HCT116 (cell line): ENCODE results near the gene TMIGD3. TPM values are rescaled to one million over a fixed set of nuclear protein-coding genes. Genes with fewer than 3 reads are reported as not detected.

ENCODE experiments used
- ATAC-seq: fragments of 200-7000 bp; cut with Tn5 transposase; 2 replicates; pipeline ENCODE4 v1.9.1; 2020; ENCODE audit warnings: mild to moderate bottlenecking, moderate library complexity
- BruUV-seq: library from RNA; stranded (reverse); fragments of 400-500 nt; replicated peaks from 2 replicates; lab custom pipeline; 2021; lab: Mats Ljungman, UMichigan
- CTCF ChIA-PET: fragments of 300-600 bp; sonication (Branson Sonifier 250); formaldehyde crosslinking; loops from one replicate; lab custom pipeline; 2021; ENCODE audit warnings: antibody characterized with exemption; lab: Charles Lee
- POLR2A ChIA-PET: fragments of 300-600, 350-600 bp; sonication (Branson Sonifier 250); formaldehyde crosslinking; loops from one replicate; lab custom pipeline; 2021; ENCODE audit warnings: antibody characterized with exemption; lab: Charles Lee
- RAD21 ChIA-PET, 2 experiments: fragments of 300-600 bp; sonication (Branson Sonifier 250); formaldehyde crosslinking; loops; one replicate each; lab custom pipeline; 2023; ENCODE audit warnings: low total read pairs in 2 of 2; ENCODE audit not compliant: uncharacterized antibody in 2 of 2, unreplicated experiment in 2 of 2, low non-redundant PET in 1 of 2; lab: Charles Lee
- DNase-seq: peaks from one replicate; pipeline ENCODE4 v3.0.0-alpha.2; 2010; ENCODE audit warnings: low read depth, low spot score
- H2AFZ ChIP-seq: fragments of 200-600 bp; shearing (Covaris generic), sonication (generic); 2 replicates; pipeline ENCODE4 v1.6.1; 2017; ENCODE audit warnings: low read depth, mixed run types, mixed read lengths, antibody characterized with exemption, low read length; ENCODE audit not compliant: poor library complexity, severe bottlenecking
- H3K27ac ChIP-seq: 2 replicates; pipeline ENCODE4 v1.5.1; 2012; ENCODE audit warnings: low read depth, low read length
- H3K27me3 ChIP-seq: fragments of 200-600 bp; sonication (generic); 2 replicates; pipeline ENCODE4 v1.6.1; 2016; ENCODE audit warnings: mixed run types, low read length, mixed read lengths; ENCODE audit not compliant: insufficient read depth
- H3K36me3 ChIP-seq, 2 experiments: fragments of 200-500 bp in 1 of 2; fragments of 200-600 bp in 1 of 2; sonication (Bioruptor generic) in 1 of 2; sonication (generic) in 1 of 2; 2 replicates each; pipeline versions ENCODE4 v1.5.1 to v1.6.1; 2014 to 2016; ENCODE audit warnings: low read length in 2 of 2, inconsistent platforms in 1 of 2, mixed read lengths in 1 of 2, mixed run types in 1 of 2; ENCODE audit not compliant: insufficient read depth in 2 of 2, control insufficient read depth in 1 of 2
- H3K4me1 ChIP-seq, 2 experiments: fragments of 200-600 bp in 1 of 2; sonication (generic) in 1 of 2; 2 replicates each; pipeline versions ENCODE4 v1.5.1 to v1.6.1; 2012 to 2017; ENCODE audit warnings: low read length in 2 of 2, inconsistent platforms in 1 of 2, mild to moderate bottlenecking in 1 of 2, mixed read lengths in 1 of 2, mixed run types in 1 of 2, moderate library complexity in 1 of 2; ENCODE audit not compliant: insufficient read depth in 2 of 2, control insufficient read depth in 1 of 2
- H3K4me2 ChIP-seq: fragments of 200-600 bp; sonication (generic); 2 replicates; pipeline ENCODE4 v1.6.1; 2017; ENCODE audit warnings: mixed run types, low read length, mixed read lengths
- H3K4me3 ChIP-seq, 2 experiments: fragments of 200-600 bp in 1 of 2; sonication (generic) in 1 of 2; replicated peaks in 1 of 2; 2 replicates each; pipeline ENCODE4 v1.5.1; 2011 to 2016; ENCODE audit warnings: low read length in 2 of 2, control low read depth in 1 of 2, low read depth in 1 of 2, mild to moderate bottlenecking in 1 of 2, mixed read lengths in 1 of 2, mixed run types in 1 of 2
- H3K79me2 ChIP-seq: fragments of 200-600 bp; sonication (generic); 2 replicates; pipeline ENCODE4 v1.6.1; 2017; ENCODE audit warnings: mild to moderate bottlenecking, mixed run types, low read length, moderate library complexity, mixed read lengths; ENCODE audit not compliant: insufficient read depth
- H3K9ac ChIP-seq: fragments of 200-600 bp; sonication (generic); 2 replicates; pipeline ENCODE4 v1.6.1; 2016; ENCODE audit warnings: low read length, mixed read lengths
- H3K9me2 ChIP-seq: fragments of 200-600 bp; sonication (generic), shearing (Covaris generic); 2 replicates; pipeline ENCODE4 v1.6.1; 2017; ENCODE audit warnings: mixed run types, mild to moderate bottlenecking, moderate library complexity; ENCODE audit not compliant: insufficient read depth
- H3K9me3 ChIP-seq, 2 experiments: fragments of 200-500 bp in 1 of 2; fragments of 200-600 bp in 1 of 2; sonication (Bioruptor generic) in 1 of 2; sonication (generic) in 1 of 2; 2 replicates each; pipeline ENCODE4 v1.6.1; 2014 to 2017; ENCODE audit warnings: low read length in 2 of 2, mixed read lengths in 2 of 2, inconsistent platforms in 1 of 2, low read depth in 1 of 2, mild to moderate bottlenecking in 1 of 2, mixed run types in 1 of 2, moderate library complexity in 1 of 2; ENCODE audit not compliant: control insufficient read depth in 1 of 2, insufficient read depth in 1 of 2
- H4K20me1 ChIP-seq: fragments of 200-600 bp; sonication (generic), shearing (Covaris generic); 2 replicates; pipeline ENCODE4 v1.6.1; 2017; ENCODE audit warnings: mixed run types, mild to moderate bottlenecking, moderate library complexity; ENCODE audit not compliant: insufficient read depth
- ATF3 ChIP-seq: IDR thresholded peaks from 2 replicates; pipeline ENCODE4 v1.6.1; 2012
- CBX3 ChIP-seq: IDR thresholded peaks from 2 replicates; pipeline ENCODE4 v1.6.1; 2012; ENCODE audit warnings: low read depth
- CTCF ChIP-seq, 3 experiments: fragments of 200-600 bp in 1 of 3; sonication (generic) in 1 of 3; IDR thresholded peaks in 2 of 3; conservative IDR thresholded peaks in 1 of 3; 2 replicates each; pipeline ENCODE4 v1.5.1; 2012 to 2017; ENCODE audit warnings: low read depth in 2 of 3, low read length in 2 of 3, antibody characterized with exemption in 1 of 3, borderline replicate concordance in 1 of 3, control low read depth in 1 of 3, mild to moderate bottlenecking in 1 of 3, mixed read lengths in 1 of 3, mixed run types in 1 of 3, moderate library complexity in 1 of 3; ENCODE audit not compliant: insufficient read depth in 1 of 3
- ELF1 ChIP-seq: IDR thresholded peaks from 2 replicates; pipeline ENCODE4 v1.6.1; 2012; ENCODE audit warnings: low read depth, borderline replicate concordance
- EZH2 ChIP-seq: fragments of 200-600 bp; sonication (generic); IDR thresholded peaks from 2 replicates; pipeline ENCODE4 v1.6.1; 2017; ENCODE audit warnings: antibody characterized with exemption, mixed run types
- JUND ChIP-seq: IDR thresholded peaks from 2 replicates; pipeline ENCODE4 v1.6.1; 2012
- MAX ChIP-seq: IDR thresholded peaks from 2 replicates; pipeline ENCODE4 v1.6.1; 2012
- POLR2A ChIP-seq: IDR thresholded peaks from 2 replicates; pipeline ENCODE4 v1.7.0; 2011; ENCODE audit warnings: borderline replicate concordance; ENCODE audit not compliant: insufficient read depth, insufficient read length; ENCODE audit errors: extremely low read depth
- POLR2AphosphoS5 ChIP-seq: IDR thresholded peaks from 2 replicates; pipeline ENCODE4 v1.6.1; 2011; ENCODE audit warnings: mild to moderate bottlenecking, low read depth, low read length, moderate library complexity
- RAD21 ChIP-seq: IDR thresholded peaks from 2 replicates; pipeline ENCODE4 v1.6.1; 2012; ENCODE audit warnings: low read depth, mild to moderate bottlenecking
- REST ChIP-seq: IDR thresholded peaks from 2 replicates; pipeline ENCODE4 v1.6.1; 2012; ENCODE audit warnings: low read depth
- SP1 ChIP-seq: IDR thresholded peaks from 2 replicates; pipeline ENCODE4 v1.6.1; 2012; ENCODE audit warnings: low read depth
- TCF7L2 ChIP-seq: IDR thresholded peaks from 2 replicates; pipeline ENCODE4 v1.7.0; 2011; ENCODE audit warnings: borderline replicate concordance, inconsistent platforms; ENCODE audit not compliant: insufficient read depth, insufficient read length; ENCODE audit errors: extremely low read depth
- YY1 ChIP-seq: IDR thresholded peaks from 2 replicates; pipeline ENCODE4 v1.6.1; 2011; ENCODE audit warnings: low read length, low read depth, moderate library complexity, mild to moderate bottlenecking; ENCODE audit not compliant: insufficient replicate concordance; ENCODE audit errors: extremely low read depth
- ZBTB33 ChIP-seq: IDR thresholded peaks from 2 replicates; pipeline ENCODE4 v1.6.1; 2011; ENCODE audit warnings: mild to moderate bottlenecking, low read length, moderate library complexity; ENCODE audit not compliant: insufficient replicate concordance; ENCODE audit errors: extremely low read depth
- ZFX ChIP-seq: fragments of 450-650 bp; IDR thresholded peaks from 2 replicates; pipeline ENCODE4 v1.6.1; 2017
- ZNF274 ChIP-seq: fragments of 200-500 bp; sonication (Bioruptor generic); IDR thresholded peaks from 2 replicates; pipeline ENCODE4 v1.6.1; 2014; ENCODE audit warnings: mild to moderate bottlenecking, low read depth, low read length, inconsistent platforms
- intact Hi-C: fragments of 100-400 bp; cut with micrococcal nuclease; formaldehyde crosslinking; loops from 2 replicates; pipeline ENCODE4 v1.10.0; 2022
- total RNA-seq: library from RNA; stranded (reverse); gene quantifications from one replicate; pipeline ENCODE4 v1.2.1, GENCODE V29; 2021; ENCODE audit not compliant: unreplicated experiment

The TMIGD3 gene
- total RNA-seq, 1 experiment from 2014 or later = not detected

- ChIA-PET RAD21 (no interaction called here), POLR2A (interaction anchor here (1.1 kb wide), 1 partner anchor 264 kb away, joined by 3 read pairs; no protein-coding TSS in a partner anchor), CTCF (interaction anchor here (1.9 to 2.2 kb wide), 2 partner anchors 8 to 18 kb away, joined by 7 to 8 read pairs; no protein-coding TSS in a partner anchor)
- Histone ChIP-seq H3K9me2 (no peaks in the 10 kb centered on the region), H3K9me3 (no peaks in the 10 kb centered on the region), H3K9ac (no peak overlapping the region), H2AFZ (no peak overlapping the region), H3K4me1 (no peaks in the 10 kb centered on the region), H3K36me3 (no peaks in the 10 kb centered on the region), H3K4me3 (no peak overlapping the region), H3K27me3 (no peaks in the 10 kb centered on the region), H3K79me2 (no peaks in the 10 kb centered on the region), H3K4me2 (no peak overlapping the region), H3K27ac (no peak overlapping the region), H4K20me1 (no peaks in the 10 kb centered on the region)
- ATAC-seq (no peak), DNase-seq (no peak)
- no TSS peak for BruUV-seq
- intact Hi-C loops = no loop called here
- TF ChIP-seq YY1 (no peak), MAX (no peak), ZFX (no peak), ZNF274 (no peak), JUND (no peak), EZH2 (no peak), POLR2A (no peak), RAD21 (no peak), CBX3 (no peak), ZBTB33 (no peak), POLR2AphosphoS5 (no peak), ATF3 (no peak), REST (no peak), ELF1 (no peak), TCF7L2 (no peak), SP1 (no peak), CTCF (IDR thresholded peaks at IDR 0.05 in 2 of 3, conservative IDR thresholded peaks at IDR 0.05 in 1 of 3; ENCODE audit: borderline replicate concordance in 1 of 3, insufficient read depth in 1 of 3, low read depth in 2 of 3, low read length in 2 of 3) (no peak)
These were observed 13.2 kb downstream of the TMIGD3 start for GRCh38 chr1:111490220-111490619.
